Activated T-helper 2 cell treated with anti-CD3 and anti-CD28 coated beads, Interferon-gamma antibody, Interleukin-2, Interleukin-4, amounts not matched to agents 10 μg/mL and 5 μg/mL and 100 μg/mL, durations not matched to agents 14 hours and 24 hours and 36 hours (primary cell): ENCODE data around the gene HAPSTR1. TPM values are rescaled to one million over a fixed set of nuclear protein-coding genes. Genes with fewer than 3 reads are reported as not detected.
A peak's percentile ranks its signal among the peaks of the same experiment; 100 is the strongest.
"Not testable (repeated sequence)": the region's sequence is repeated elsewhere in the genome, so short reads cannot be mapped to it uniquely, and the experiment has no call there.

Experiments
- DNase-seq: peaks from one replicate; pipeline ENCODE4 v3.0.0; 2021; ENCODE audit warnings: low spot score
- H3K27ac Mint-ChIP-seq: one replicate; pipeline ENCODE4 v1.8.0; 2021; ENCODE audit warnings: mixed read lengths
- H3K27me3 Mint-ChIP-seq: one replicate; pipeline ENCODE4 v1.8.0; 2021; ENCODE audit warnings: low read depth, mixed read lengths
- H3K36me3 Mint-ChIP-seq: one replicate; pipeline ENCODE4 v1.8.0; 2021; ENCODE audit warnings: low read depth, mixed read lengths
- H3K4me1 Mint-ChIP-seq: one replicate; pipeline ENCODE4 v1.8.0; 2021; ENCODE audit warnings: low read depth, mixed read lengths
- H3K4me3 Mint-ChIP-seq: one replicate; pipeline ENCODE4 v1.8.0; 2021; ENCODE audit warnings: low read depth, mild to moderate bottlenecking, moderate library complexity, mixed read lengths
- H3K9me3 Mint-ChIP-seq: one replicate; pipeline ENCODE4 v1.8.0; 2021; ENCODE audit warnings: mixed read lengths
- intact Hi-C: fragments of 100-400 bp; cut with micrococcal nuclease; formaldehyde crosslinking; loops from one replicate; pipeline ENCODE4 v1.15.1; 2023
- total RNA-seq: library from RNA; stranded (reverse); gene quantifications from 2 replicates; pipeline ENCODE4 v1.2.3, GENCODE V29; 2022

The HAPSTR1 gene
- total RNA-seq: 54.5 and 54.9 TPM in 2 replicates

- Mint-ChIP-seq H3K36me3 (peaks cover 36% of the 10 kb centered on the region), H3K9me3 (no peaks in the 10 kb centered on the region), H3K27ac (peak within 1 kb of the TSS; percentile 95), H3K27me3 (no peaks in the 10 kb centered on the region), H3K4me3 (peak within 1 kb of the TSS; percentile 98), H3K4me1 (peaks cover 25% of the 10 kb centered on the region)
- DNase-seq: peak; percentile 98
- intact Hi-C loops: loop anchor here (1.0 to 5.0 kb wide), 5 partner anchors 12 to 294 kb away; partner anchors contain the start of genes PMM2 and TMEM186
Observed at GRCh38 chr16:9090960-9091866, at the start of gene HAPSTR1. TSS of gene HAPSTR1 (plus strand) at chr16:9091644. CDS start at chr16:9092045, 401 bp downstream.

GRCh38 chr16:9042533-9042932, 48.9 kb upstream of the HAPSTR1 start:
- Mint-ChIP-seq H3K27me3 (peaks cover 2% of the 10 kb centered on the region), H3K4me3 (no peak overlapping the region), H3K27ac (no peak overlapping the region), H3K4me1 (peaks cover 22% of the 10 kb centered on the region), H3K9me3 (peaks cover 12% of the 10 kb centered on the region), H3K36me3 (peaks cover 4% of the 10 kb centered on the region)
- no peak for DNase-seq
- intact Hi-C loops: no loop called here

GRCh38 chr16:9042964-9043680, 48.3 kb upstream of the HAPSTR1 start:
- Mint-ChIP-seq H3K27me3 (peaks cover 2% of the 10 kb centered on the region), H3K4me1 (peaks cover 28% of the 10 kb centered on the region), H3K36me3 (peaks cover 4% of the 10 kb centered on the region), H3K27ac (no peak overlapping the region), H3K9me3 (peaks cover 12% of the 10 kb centered on the region), H3K4me3 (no peak overlapping the region)
- intact Hi-C loops: no loop called here
- no peak for DNase-seq

GRCh38 chr16:9045562-9045961, 45.9 kb upstream of the HAPSTR1 start:
- H3K27ac Mint-ChIP-seq, H3K4me3 Mint-ChIP-seq, H3K27me3 Mint-ChIP-seq, H3K36me3 Mint-ChIP-seq, DNase-seq: not testable (repeated sequence)
- Mint-ChIP-seq H3K4me1 (peaks cover 31% of the 10 kb centered on the region), H3K9me3 (peaks cover 12% of the 10 kb centered on the region)
- intact Hi-C loops: loop anchor here (5.0 kb wide), 2 partner anchors 47 to 83 kb away; partner anchors contain the start of genes HAPSTR1 and USP7

- no peak for DNase-seq
- peaks cover 4% of the 10 kb centered on the region for H3K36me3 Mint-ChIP-seq
- peaks cover 31% of the 10 kb centered on the region for H3K4me1 Mint-ChIP-seq
- H3K4me3 Mint-ChIP-seq: no peak overlapping the region
- H3K27ac Mint-ChIP-seq: no peak overlapping the region
- no peaks in the 10 kb centered on the region for H3K27me3 Mint-ChIP-seq
- intact Hi-C loops: loop anchor here (5.0 kb wide), 2 partner anchors 46 to 84 kb away; partner anchors contain the start of genes HAPSTR1 and USP7
- peaks cover 12% of the 10 kb centered on the region for H3K9me3 Mint-ChIP-seq
Observed at GRCh38 chr16:9046667-9047055, 44.8 kb upstream of the HAPSTR1 start.

GRCh38 chr16:9047689-9048301, 43.6 kb upstream of the HAPSTR1 start:
- Mint-ChIP-seq H3K9me3 (peaks cover 12% of the 10 kb centered on the region), H3K36me3 (peaks cover 4% of the 10 kb centered on the region), H3K27ac (peak overlapping the region; percentile 70), H3K4me3 (no peak overlapping the region), H3K27me3 (no peaks in the 10 kb centered on the region), H3K4me1 (peaks cover 31% of the 10 kb centered on the region)
- DNase-seq: peak; percentile 23
- intact Hi-C loops: loop anchor here (2.0 to 5.0 kb wide), 3 partner anchors 19 to 85 kb away; partner anchors contain the start of genes HAPSTR1 and USP7

- no peak for DNase-seq
- Mint-ChIP-seq H3K4me3 (no peak overlapping the region), H3K27me3 (no peaks in the 10 kb centered on the region), H3K36me3 (peaks cover 4% of the 10 kb centered on the region), H3K27ac (peak overlapping the region; percentile 70), H3K4me1 (peaks cover 26% of the 10 kb centered on the region), H3K9me3 (peaks cover 12% of the 10 kb centered on the region)
- intact Hi-C loops: loop anchor here (2.0 to 5.0 kb wide), 3 partner anchors 18 to 86 kb away; partner anchors contain the start of genes HAPSTR1 and USP7
Observed at GRCh38 chr16:9048302-9048700, 43.1 kb upstream of the HAPSTR1 start.

GRCh38 chr16:9049241-9049640, 42.2 kb upstream of the HAPSTR1 start:
- intact Hi-C loops: loop anchor here (2.0 to 5.0 kb wide), 3 partner anchors 18 to 87 kb away; partner anchors contain the start of genes HAPSTR1 and USP7

GRCh38 chr16:9050102-9050830, 41.2 kb upstream of the HAPSTR1 start:
- H3K36me3 Mint-ChIP-seq: peaks cover 4% of the 10 kb centered on the region
- intact Hi-C loops: no loop called here
- no peak for DNase-seq
- no peak overlapping the region for H3K27ac Mint-ChIP-seq
- no peak overlapping the region for H3K4me3 Mint-ChIP-seq
- no peaks in the 10 kb centered on the region for H3K27me3 Mint-ChIP-seq
- H3K4me1 Mint-ChIP-seq: peaks cover 26% of the 10 kb centered on the region
- peaks cover 12% of the 10 kb centered on the region for H3K9me3 Mint-ChIP-seq

More at GRCh38 chr16:9049241-9049640, 42.2 kb upstream of the HAPSTR1 start:
- Mint-ChIP-seq H3K27ac (no peak overlapping the region), H3K27me3 (no peaks in the 10 kb centered on the region), H3K36me3 (peaks cover 4% of the 10 kb centered on the region), H3K4me1 (peaks cover 26% of the 10 kb centered on the region), H3K9me3 (peaks cover 12% of the 10 kb centered on the region), H3K4me3 (no peak overlapping the region)
- no peak for DNase-seq

- H3K27me3 Mint-ChIP-seq: no peaks in the 10 kb centered on the region
- no peaks in the 10 kb centered on the region for H3K9me3 Mint-ChIP-seq
- H3K4me1 Mint-ChIP-seq: peaks cover 4% of the 10 kb centered on the region
- intact Hi-C loops: no loop called here
- no peak overlapping the region for H3K4me3 Mint-ChIP-seq
- H3K36me3 Mint-ChIP-seq: no peaks in the 10 kb centered on the region
- no peak for DNase-seq
- H3K27ac Mint-ChIP-seq: no peak overlapping the region
Observed at GRCh38 chr16:9053006-9053601, 38.3 kb upstream of the HAPSTR1 start.

GRCh38 chr16:9054460-9054859, 37.0 kb upstream of the HAPSTR1 start:
- H3K4me3 Mint-ChIP-seq: no peak overlapping the region

More at GRCh38 chr16:9054460-9054859, 37.0 kb upstream of the HAPSTR1 start:
- no peaks in the 10 kb centered on the region for H3K4me1 Mint-ChIP-seq
- no peaks in the 10 kb centered on the region for H3K9me3 Mint-ChIP-seq
- H3K36me3 Mint-ChIP-seq: no peaks in the 10 kb centered on the region
- DNase-seq: no peak
- intact Hi-C loops: no loop called here
- H3K27me3 Mint-ChIP-seq: no peaks in the 10 kb centered on the region
- no peak overlapping the region for H3K27ac Mint-ChIP-seq
